ENCODE results near the gene TNFRSF17.

TNFRSF17 gene

DNA sequence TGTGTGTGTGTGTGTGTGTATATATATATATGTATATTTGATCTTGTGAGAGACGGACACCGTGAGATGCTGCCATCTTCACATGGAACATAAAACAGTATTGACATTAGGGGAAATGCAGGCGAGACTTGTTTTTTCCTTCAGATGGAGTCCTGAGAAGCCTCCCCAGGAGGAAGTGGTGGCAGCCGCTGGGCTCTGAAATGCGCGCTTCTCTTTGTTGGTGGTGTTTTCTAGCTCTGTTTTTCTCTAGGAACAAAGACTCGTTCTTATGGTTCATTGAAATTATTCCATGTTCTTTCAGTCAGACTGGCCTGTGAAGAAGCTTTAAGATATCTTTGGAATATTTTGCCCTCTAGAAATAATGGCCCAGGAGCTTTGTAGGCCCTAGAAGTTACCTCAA is 44.5 kb downstream of the TNFRSF17 start:
- no peak for DNase-seq

DNA sequence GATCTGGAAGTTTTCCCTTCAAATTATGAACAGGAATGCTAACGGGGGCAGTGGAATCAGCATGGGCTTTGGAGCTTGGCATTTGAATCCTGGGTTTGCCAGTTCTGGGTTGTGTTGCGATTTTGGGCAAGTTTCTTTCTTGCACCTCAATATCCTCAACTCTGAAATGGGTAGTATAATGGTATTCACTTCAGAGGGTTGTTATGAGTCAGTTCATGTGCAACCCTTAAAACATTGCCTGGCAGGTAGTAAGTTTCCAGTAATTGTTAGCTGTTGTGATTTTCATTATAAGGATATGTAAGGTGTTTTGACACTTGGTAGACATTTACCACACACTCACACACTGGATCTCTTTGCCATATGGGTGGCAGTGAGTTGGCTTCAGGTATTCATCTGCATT is 44.9 kb downstream of the TNFRSF17 start:
- DNase-seq = no peak

DNA sequence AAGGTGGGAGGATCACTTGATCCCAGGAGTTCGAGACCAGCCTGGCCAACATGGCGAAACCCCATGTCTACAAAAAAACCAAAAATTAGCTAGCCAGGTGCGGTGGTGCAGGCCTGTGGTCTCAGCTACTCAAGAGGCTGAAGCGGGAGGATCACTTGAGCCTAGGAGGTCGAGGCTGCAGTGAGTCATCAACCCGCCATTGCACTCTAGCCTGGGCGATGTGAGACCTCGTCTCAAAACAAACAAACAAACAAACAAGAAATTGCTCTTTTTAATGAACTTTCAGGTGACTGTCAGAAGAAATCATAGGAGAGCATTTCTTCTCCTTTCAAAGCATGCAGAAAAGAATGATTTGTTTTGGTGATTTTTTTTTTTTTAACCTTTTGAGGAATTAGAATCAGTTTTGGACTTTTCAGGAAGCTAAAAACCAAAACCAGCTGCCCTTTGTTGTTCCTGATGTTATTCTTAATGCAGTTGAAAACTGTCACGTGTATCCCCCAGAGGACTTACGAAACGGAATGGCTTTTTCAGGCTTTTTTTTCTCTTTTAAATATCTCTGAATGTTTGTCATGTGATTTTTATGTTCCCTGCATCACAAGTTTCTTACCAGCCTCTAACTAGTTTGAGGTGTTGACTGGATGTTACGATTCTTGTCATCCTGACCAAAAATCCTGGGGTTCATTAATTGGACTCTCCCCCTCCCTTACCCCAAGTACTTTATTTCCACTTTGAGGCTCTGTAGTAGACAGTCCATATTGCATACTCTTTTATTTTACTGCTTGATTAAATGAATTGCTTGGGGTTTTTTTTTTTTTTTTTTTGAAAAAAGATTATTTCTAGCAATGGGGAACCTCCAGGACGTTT is 45.6 kb downstream of the TNFRSF17 start:
- no peak for DNase-seq

DNA sequence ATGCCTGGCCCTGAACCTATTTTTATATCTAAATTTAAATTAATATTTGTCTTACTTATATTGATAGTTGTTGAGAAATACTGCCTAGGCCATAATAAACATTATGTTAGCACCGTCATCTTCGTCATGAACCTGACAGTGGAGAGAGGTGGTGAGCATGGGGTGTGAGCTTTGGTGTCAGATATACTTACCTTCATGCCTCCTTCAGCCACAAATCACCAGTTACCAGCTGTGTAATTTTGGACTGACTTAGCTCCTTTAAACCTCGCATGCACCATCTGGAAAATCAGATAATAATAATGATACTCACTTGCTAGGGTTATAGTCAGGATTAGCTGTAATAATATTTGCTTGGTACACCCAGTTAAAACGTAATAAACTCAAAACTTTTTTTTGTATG is 46.6 kb downstream of the TNFRSF17 start:
- DNase-seq = peak; percentile 33

DNA sequence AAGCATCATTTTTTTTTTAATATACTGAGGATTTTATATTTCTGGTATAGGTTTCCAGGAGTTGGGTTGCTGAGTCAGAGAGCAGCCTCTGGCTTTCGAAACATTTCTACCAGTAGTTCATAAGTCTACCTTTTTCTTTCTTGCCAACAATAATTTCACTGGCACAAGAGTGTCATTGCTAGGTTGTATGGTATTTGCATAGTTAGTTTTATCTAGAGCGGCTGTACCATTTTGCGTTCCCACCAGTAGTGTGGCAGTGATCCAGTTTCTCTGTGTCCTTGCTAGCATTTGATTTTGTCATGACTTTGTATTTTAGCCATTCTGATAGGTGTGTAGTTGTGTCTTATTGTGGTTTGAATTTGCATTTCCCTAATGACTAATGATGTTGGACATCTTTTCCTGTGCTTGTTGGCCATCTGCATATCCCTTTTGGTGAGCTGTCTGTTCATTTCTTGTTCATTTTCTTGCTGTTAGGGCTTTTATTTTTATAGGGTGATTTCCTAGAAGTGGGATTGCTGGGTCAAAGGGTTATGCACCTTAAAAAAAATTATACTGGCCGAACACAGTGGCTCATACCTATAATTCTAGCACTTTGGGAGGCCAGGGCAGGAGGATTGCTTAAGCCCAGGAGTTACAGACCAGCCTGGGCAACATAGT is 51.4 kb downstream of the TNFRSF17 start:
- DNase-seq = no peak

DNA sequence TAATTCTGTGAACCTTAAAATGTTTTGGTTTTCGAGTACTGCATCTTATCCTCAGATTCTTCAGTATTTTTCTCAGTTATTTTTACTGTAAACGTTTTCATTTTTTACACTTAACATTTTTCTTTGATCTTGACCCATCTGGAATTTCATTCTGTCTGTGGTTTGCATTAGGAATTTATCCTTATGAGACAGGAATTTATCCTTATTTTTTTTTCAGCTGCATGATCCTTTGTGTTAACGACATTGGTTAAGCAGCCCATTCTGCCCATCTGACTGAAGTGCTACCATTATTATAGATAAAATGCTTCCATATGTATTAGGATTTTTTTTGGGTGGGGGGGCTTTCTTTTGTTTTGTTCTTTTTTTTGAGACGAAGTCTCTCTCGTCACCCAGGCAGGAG is 52.5 kb downstream of the TNFRSF17 start:
- DNase-seq = no peak
